HG02852 (cell line): Measurements from ENCODE around the gene TIE1.

Source experiments
- ATAC-seq: cut with Tn5 transposase; IDR thresholded peaks from one replicate; pipeline ENCODE4 v1.9.1; 2021; ENCODE audit warnings: mild to moderate bottlenecking, moderate library complexity; ENCODE audit not compliant: unreplicated experiment

The TIE1 gene

DNA sequence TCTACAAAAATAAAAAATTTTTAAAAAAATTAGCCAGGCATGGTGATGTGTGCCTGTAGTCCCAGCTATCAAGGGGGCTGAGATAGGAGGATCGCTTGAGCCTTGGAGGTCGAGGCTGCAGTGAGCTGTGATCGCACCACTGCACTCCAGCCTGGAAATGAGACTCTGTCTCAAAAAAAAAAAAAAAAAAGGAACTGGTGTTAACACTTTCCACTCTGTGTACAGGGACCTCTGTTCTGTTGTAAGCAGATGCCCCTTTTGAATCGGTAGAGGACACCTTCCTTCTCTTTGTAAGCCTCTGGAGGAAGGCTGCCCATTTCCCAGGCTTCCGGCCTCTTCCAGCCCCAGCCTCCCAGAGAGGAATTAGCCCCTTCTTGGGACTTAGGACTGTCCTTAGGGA, 8.1 kb upstream of the TIE1 start:
- no peak for ATAC-seq

GRCh38 chr1:43293176-43293575, 7.6 kb upstream of the TIE1 start:
- no peak for ATAC-seq

- no peak for ATAC-seq
Observed at GRCh38 chr1:43293896-43294760, 6.7 kb upstream of the TIE1 start.

GRCh38 chr1:43294761-43295160, 6.0 kb upstream of the TIE1 start:
- ATAC-seq: no peak

DNA sequence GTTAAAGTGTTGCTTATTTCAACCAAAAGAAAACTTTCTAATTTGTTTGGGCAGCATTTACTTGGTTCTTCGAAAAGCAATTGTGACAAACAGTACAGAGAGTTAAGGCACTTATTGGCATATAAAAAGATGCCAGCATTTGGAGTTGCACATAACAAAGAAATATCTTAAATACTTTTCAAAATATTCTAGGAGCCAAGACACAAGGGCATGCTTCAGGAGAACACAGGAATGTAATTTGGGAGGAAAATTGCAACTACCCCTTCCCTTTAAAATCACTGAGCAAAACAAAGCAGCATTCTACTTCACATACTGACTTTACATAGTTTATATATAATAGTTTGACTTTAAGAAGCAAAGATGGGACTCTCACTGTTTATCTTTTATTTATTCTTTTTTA, 4.6 kb upstream of the TIE1 start:
- ATAC-seq: no peak

- ATAC-seq: no peak
Observed at GRCh38 chr1:43298055-43298454, 2.7 kb upstream of the TIE1 start.

DNA sequence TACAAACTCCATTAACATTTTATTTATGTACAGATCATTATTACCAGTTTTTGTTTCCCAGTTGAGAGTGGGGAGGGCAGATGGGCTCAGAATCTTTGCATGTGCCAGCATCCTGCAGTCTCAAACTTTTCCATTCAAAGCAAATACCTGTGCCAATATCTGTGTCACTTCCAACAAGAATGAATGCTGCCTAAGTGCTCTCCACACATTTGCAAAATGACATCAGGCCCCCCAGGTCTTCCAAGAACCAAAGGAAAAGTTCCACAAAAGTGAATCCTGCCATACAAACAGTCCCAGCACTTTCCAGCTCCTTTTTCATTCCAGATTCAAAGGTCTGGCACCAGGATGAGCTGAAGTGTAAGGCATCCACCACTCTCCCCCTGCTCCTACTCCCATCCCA, 1.7 kb upstream of the TIE1 start:
- ATAC-seq: no peak

DNA sequence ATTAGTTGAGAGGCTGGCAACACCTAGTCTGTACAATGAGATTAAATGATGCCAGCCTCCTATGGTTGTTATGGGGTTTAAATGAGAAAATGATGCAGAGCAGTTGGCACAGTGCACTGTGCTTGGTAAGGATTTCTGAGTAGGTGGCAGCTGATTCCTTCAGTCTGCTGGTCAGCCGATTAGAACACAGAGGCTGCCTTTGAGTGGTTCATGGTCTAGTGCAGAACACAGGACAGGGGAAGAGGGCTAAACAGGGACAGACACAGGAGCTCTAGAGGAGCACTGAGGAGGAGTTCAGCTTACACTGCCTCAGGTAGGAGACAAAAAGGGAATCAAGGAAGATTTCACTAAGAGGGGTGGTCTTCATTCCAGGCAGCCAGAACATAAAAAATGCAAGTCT, 1.4 kb downstream of the TIE1 start:
- no peak for ATAC-seq

- no peak for ATAC-seq
Observed at GRCh38 chr1:43302721-43303470, 2.1 kb downstream of the TIE1 start.

DNA sequence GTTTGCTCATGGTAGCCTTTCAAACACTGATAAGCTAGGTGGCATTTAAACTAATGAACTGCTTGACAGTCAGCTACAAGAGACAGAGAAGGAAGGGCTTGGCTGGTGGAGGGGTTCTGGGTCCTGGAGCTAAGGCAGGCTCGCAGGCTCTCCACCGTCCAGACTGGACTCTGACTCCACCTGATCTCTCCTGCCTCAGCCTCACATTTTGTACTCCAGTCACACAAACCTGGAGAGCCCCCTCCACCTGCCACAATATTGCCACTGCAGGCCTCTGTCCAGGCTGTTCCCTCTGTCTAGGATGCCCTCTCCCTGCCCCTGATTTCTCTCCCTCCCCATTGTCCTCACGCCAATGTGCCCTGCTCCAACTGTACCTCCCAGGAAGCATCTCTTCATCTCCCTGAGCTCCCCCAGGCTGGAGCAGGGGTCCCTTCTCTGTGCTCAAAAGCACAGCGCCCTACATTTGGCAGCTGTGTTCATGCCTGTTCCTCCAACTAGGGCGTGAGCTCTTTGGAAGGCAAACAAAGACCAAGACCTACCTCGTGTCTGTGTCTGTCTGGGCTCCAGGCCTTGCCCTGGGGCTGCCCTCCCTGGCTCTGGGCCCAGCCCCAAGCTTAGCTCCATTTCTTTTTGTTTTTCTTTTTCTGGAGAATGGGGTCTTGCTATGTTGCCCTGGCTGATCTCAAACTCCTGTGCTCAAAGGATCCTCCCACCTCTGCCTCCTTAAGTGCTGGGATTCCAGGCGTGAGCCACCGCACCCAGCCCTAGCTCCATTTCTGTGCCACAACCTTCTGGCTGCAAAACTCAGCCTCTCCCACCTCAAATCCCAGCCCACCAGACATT, 2.9 kb downstream of the TIE1 start:
- ATAC-seq: no peak

- ATAC-seq: no peak
Observed at GRCh38 chr1:43304314-43304681, 3.5 kb downstream of the TIE1 start.

- ATAC-seq: no peak
Observed at GRCh38 chr1:43304771-43305300, 4.1 kb downstream of the TIE1 start.

- ATAC-seq: no peak
Observed at GRCh38 chr1:43305461-43305860, 4.7 kb downstream of the TIE1 start.

- ATAC-seq: no peak
Observed at GRCh38 chr1:43305926-43306687, 5.3 kb downstream of the TIE1 start.

DNA sequence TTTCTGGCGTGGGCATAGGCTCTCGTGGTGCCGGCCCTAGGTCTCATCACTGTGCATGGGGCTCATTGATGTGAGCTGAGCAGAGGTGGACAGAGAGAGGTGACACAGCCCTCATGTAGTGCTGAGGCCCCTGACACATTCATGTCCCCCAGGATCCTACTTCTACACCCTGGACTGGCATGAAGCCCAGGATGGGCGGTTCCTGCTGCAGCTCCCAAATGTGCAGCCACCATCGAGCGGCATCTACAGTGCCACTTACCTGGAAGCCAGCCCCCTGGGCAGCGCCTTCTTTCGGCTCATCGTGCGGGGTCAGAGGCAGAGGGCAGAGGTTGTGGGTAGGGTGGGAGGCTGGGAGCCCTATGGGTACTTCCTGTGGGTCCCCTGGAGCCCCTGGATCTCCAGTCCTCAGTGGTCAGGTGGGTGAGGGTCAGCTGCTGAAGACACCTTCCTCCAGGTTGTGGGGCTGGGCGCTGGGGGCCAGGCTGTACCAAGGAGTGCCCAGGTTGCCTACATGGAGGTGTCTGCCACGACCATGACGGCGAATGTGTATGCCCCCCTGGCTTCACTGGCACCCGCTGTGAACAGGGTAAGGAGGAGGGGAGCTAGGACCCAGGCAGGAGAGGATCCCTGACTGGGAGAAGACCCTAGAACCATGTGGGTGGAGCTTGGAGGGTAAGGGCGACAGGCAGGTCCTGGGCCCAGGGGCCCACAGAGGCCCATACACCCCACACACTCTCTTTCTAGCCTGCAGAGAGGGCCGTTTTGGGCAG, 6.1 kb downstream of the TIE1 start:
- ATAC-seq: no peak

DNA sequence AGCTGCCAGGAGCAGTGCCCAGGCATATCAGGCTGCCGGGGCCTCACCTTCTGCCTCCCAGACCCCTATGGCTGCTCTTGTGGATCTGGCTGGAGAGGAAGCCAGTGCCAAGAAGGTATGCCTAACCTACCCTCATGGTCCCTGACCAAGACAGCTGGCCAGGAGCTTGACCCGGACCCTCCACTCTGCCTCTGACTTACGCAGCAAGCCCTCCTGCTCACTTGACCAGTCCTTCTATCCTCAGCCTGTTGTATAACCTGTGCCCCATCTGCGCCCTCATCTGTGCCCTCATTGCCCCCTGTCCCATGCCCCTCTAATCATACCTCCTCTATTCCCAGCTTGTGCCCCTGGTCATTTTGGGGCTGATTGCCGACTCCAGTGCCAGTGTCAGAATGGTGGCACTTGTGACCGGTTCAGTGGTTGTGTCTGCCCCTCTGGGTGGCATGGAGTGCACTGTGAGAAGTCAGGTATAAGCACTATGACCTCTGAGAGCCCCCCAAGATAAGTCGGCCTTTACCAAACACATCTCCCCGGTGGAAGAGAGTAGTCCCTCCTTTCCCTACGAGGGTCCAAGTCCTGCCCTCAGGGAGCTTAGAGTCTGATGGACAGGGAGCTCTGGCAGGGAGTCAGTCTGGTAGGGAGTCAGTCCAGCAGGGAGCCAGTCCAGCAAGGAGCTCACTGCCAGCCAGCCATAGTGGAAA, 6.8 kb downstream of the TIE1 start:
- ATAC-seq: no peak

- ATAC-seq: no peak
Observed at GRCh38 chr1:43308635-43309404, 8.0 kb downstream of the TIE1 start.

GRCh38 chr1:43309405-43310025, 8.7 kb downstream of the TIE1 start:
- no peak for ATAC-seq
